Natural killer cell (primary cell): ENCODE measurements around the gene SETBP1. TPM values are rescaled to one million over a fixed set of nuclear protein-coding genes. Genes with fewer than 3 reads are reported as not detected.

Experiments
- ATAC-seq, 3 donors: fragments of 150-1000 bp in 2 of 3; fragments of 200-7000 bp in 1 of 3; cut with Tn5 transposase; 1 replicate in 1 of 3; 2 replicates in 2 of 3; pipeline ENCODE4 v1.10.0; 2021; ENCODE audit warnings: mild to moderate bottlenecking in 2 of 3, moderate library complexity in 2 of 3
- DNase-seq, 2 donors: peaks; one replicate each; pipeline versions ENCODE4 v3.0.0 to v3.0.0-alpha.2; 2013 to 2021; ENCODE audit warnings: mixed read lengths in 1 of 2
- H3K27ac ChIP-seq: one replicate; pipeline ENCODE4 v1.5.1; 2013; ENCODE audit warnings: mild to moderate bottlenecking, low read length
- H3K27me3 ChIP-seq: one replicate; pipeline ENCODE4 v1.6.1; 2013; ENCODE audit warnings: low read length; ENCODE audit not compliant: control insufficient read depth, insufficient read depth
- H3K36me3 ChIP-seq: one replicate; pipeline ENCODE4 v1.6.1; 2013; ENCODE audit warnings: low read length; ENCODE audit not compliant: control insufficient read depth, insufficient read depth
- H3K4me1 ChIP-seq: one replicate; pipeline ENCODE4 v1.6.1; 2013; ENCODE audit warnings: low read length; ENCODE audit not compliant: control insufficient read depth, insufficient read depth
- H3K4me3 ChIP-seq: one replicate; pipeline ENCODE4 v1.5.1; 2013; ENCODE audit warnings: low read length
- H3K9me3 ChIP-seq: one replicate; pipeline ENCODE4 v1.6.1; 2013; ENCODE audit warnings: low read length; ENCODE audit not compliant: control insufficient read depth, insufficient read depth
- H3K27ac Mint-ChIP-seq, 2 donors: one replicate each; pipeline ENCODE4 v1.8.0; 2022; ENCODE audit warnings: mild to moderate bottlenecking in 2 of 2, mixed read lengths in 2 of 2, moderate library complexity in 1 of 2
- H3K27me3 Mint-ChIP-seq, 2 donors: one replicate each; pipeline ENCODE4 v1.8.0; 2022; ENCODE audit warnings: low read depth in 2 of 2, mixed read lengths in 2 of 2
- H3K36me3 Mint-ChIP-seq: one replicate; pipeline ENCODE4 v1.8.0; 2022; ENCODE audit warnings: mixed read lengths
- H3K4me1 Mint-ChIP-seq, 2 donors: one replicate each; pipeline ENCODE4 v1.8.0; 2022; ENCODE audit warnings: mixed read lengths in 2 of 2
- H3K4me3 Mint-ChIP-seq: one replicate; pipeline ENCODE4 v1.8.0; 2022; ENCODE audit warnings: mild to moderate bottlenecking, moderate library complexity, mixed read lengths
- H3K9me3 Mint-ChIP-seq, 2 donors: one replicate each; pipeline ENCODE4 v1.8.0; 2022; ENCODE audit warnings: mixed read lengths in 2 of 2
- WGBS: methylation state at CpG from one replicate; pipeline ENCODE4 v1.1.7; 2013; ENCODE audit warnings: missing lambda C conversion rate; ENCODE audit not compliant: insufficient coverage; 5-methylcytosine and 5-hydroxymethylcytosine counted together
- intact Hi-C: fragments of 100-400 bp; cut with micrococcal nuclease; formaldehyde crosslinking; loops from one replicate; pipeline ENCODE4 v1.14.2; 2022
- total RNA-seq, 4 donors: library from RNA; stranded (reverse); fragments of 120-200 nt in 1 of 4; gene quantifications; one replicate each; pipeline versions ENCODE4 v1.2.3 to v1.2.4, GENCODE V29; 2013 to 2022
- TF ChIP-seq, protein P1 (sequence below): fragments of 200-600 bp; IDR thresholded peaks from one replicate; pipeline ENCODE4 v1.8.0; 2022; ENCODE audit warnings: antibody characterized with exemption

SETBP1 gene
- total RNA-seq, 3 donors from 2014 or later (not counting 1 experiment from before 2014, with no cell fraction given) = 36.0 to 46.6 (median 41.2) TPM

DNA sequence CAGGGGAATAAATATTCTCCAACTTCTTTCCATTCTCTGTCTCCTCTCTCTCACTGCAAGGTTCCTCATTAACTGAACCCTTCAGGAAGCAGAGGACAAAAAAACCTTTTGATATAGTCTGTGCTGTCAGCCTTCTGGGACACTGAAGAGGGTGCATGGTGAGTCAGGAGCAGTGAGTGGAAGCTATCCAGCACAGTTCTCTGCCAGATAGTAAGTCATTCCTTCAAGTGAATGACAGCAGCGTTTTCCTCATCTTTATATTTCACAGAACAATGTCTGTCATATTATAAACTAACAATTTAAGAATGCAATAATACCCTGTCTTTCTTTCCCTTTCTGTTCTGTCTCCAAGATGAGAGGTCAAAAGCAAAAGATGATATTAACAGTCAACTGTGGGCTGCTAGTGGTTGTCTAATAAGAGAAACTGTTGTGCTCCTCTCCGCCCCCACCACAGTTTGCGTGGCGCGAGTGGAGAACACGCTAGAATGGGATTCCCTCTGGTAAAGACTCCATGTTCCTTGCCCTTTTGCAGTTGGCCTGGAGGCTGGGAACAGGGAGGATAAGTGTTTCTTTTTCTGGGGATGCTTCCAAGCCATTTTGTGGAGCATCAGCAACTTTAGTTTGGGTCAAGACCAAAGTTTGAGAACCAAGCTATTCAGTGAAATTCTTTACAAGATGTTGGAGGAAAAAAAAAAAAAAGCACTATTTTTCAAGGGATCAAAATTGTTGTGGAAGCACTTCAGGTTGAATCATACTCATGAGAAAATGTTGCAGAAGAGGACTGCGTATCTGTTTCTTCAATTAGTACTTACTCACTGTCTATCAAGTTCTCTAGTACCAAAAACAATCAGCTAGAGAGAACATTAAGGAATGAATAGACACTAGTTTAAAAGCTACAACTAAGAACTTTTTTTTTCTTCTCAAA is 430.2 kb downstream of the SETBP1 start:
- Histone ChIP-seq H3K27me3 (no peaks in the 10 kb centered on the region), H3K27ac (no peak overlapping the region), H3K4me3 (no peak overlapping the region), H3K4me1 (peaks cover 12% of the 10 kb centered on the region), H3K36me3 (no peaks in the 10 kb centered on the region), H3K9me3 (no peaks in the 10 kb centered on the region)
- peaks cover 0 to 18% of the 10 kb centered on the region in 2 donors for H3K4me1 Mint-ChIP-seq
- ATAC-seq = no peak
- no peak for DNase-seq
- no peak overlapping the region for H3K4me3 Mint-ChIP-seq
- intact Hi-C loops = no loop called here
- TF ChIP-seq, protein P1, sequence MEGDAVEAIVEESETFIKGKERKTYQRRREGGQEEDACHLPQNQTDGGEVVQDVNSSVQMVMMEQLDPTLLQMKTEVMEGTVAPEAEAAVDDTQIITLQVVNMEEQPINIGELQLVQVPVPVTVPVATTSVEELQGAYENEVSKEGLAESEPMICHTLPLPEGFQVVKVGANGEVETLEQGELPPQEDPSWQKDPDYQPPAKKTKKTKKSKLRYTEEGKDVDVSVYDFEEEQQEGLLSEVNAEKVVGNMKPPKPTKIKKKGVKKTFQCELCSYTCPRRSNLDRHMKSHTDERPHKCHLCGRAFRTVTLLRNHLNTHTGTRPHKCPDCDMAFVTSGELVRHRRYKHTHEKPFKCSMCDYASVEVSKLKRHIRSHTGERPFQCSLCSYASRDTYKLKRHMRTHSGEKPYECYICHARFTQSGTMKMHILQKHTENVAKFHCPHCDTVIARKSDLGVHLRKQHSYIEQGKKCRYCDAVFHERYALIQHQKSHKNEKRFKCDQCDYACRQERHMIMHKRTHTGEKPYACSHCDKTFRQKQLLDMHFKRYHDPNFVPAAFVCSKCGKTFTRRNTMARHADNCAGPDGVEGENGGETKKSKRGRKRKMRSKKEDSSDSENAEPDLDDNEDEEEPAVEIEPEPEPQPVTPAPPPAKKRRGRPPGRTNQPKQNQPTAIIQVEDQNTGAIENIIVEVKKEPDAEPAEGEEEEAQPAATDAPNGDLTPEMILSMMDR = no peak
- peaks cover 23 to 43% of the 10 kb centered on the region in 2 donors for H3K27me3 Mint-ChIP-seq
- H3K27ac Mint-ChIP-seq = no peak overlapping the region
- no peaks in the 10 kb centered on the region for H3K36me3 Mint-ChIP-seq
- WGBS = 99% methylated on average over 7 of the region's 7 CpGs
- H3K9me3 Mint-ChIP-seq = no peaks in the 10 kb centered on the region

DNA sequence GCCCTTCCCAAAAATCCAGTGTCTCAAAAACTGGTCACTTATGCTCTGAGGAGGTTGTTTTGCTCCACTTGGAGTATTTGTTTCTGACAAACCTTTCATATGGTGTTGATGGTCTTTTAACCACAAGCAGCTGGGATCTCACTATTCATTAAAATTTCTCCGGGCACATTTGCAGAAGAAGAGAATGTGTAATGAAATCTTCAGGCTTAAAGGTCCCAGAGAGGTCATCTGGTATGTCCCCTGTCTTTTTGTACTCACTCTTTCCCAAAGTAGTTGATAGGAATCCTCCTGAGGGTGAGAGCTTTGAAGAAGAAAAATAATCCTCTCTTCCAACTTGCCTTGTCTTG is 430.8 kb downstream of the SETBP1 start:
- ATAC-seq = no peak
- no peak overlapping the region for H3K27ac ChIP-seq

DNA sequence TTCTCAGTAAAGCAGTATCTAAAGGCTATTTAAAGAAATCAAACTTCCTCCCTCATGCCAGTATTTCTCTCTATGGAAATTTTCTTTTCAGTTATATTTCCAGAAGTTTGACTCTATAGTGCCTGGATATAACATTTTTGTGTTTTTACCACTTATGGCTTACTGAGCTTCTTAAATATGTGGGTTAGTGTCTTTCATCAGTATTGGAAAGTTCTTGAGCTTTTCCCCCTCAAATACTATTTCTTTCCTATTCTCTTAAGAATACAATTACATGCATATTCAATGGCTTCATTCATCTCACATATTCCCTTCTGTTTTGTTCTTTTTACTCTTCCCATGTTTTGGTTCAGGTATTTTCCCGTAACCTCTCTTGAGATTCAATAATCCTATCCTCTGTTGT is 432.0 kb downstream of the SETBP1 start:
- no peak overlapping the region for H3K27ac Mint-ChIP-seq

More for the DNA sequence above, 430.8 kb downstream of the SETBP1 start:
- intact Hi-C loops = no loop called here
- H3K9me3 ChIP-seq = no peaks in the 10 kb centered on the region
- DNase-seq = no peak
- 86% methylated on average over 1 of the region's 1 CpG for WGBS
- no peaks in the 10 kb centered on the region for H3K9me3 Mint-ChIP-seq
- TF ChIP-seq, protein P1 = no peak
- H3K4me1 Mint-ChIP-seq = peaks cover 0 to 18% of the 10 kb centered on the region in 2 donors
- H3K4me3 ChIP-seq = no peak overlapping the region
- no peaks in the 10 kb centered on the region for H3K36me3 Mint-ChIP-seq
- H3K36me3 ChIP-seq = no peaks in the 10 kb centered on the region
- H3K27me3 ChIP-seq = no peaks in the 10 kb centered on the region
- no peak overlapping the region for H3K4me3 Mint-ChIP-seq
- H3K27me3 Mint-ChIP-seq = peaks cover 26 to 46% of the 10 kb centered on the region in 2 donors
- H3K4me1 ChIP-seq = peaks cover 12% of the 10 kb centered on the region
- no peak overlapping the region for H3K27ac Mint-ChIP-seq

More for the DNA sequence above, 432.0 kb downstream of the SETBP1 start:
- Histone ChIP-seq H3K4me3 (no peak overlapping the region), H3K4me1 (peaks cover 1% of the 10 kb centered on the region), H3K9me3 (no peaks in the 10 kb centered on the region), H3K27ac (no peak overlapping the region), H3K27me3 (peaks cover 6% of the 10 kb centered on the region), H3K36me3 (no peaks in the 10 kb centered on the region)
- no peaks in the 10 kb centered on the region for H3K36me3 Mint-ChIP-seq
- intact Hi-C loops = no loop called here
- no peak overlapping the region for H3K4me3 Mint-ChIP-seq
- ATAC-seq (no peak), DNase-seq (no peak)
- H3K4me1 Mint-ChIP-seq = peaks cover 0 to 18% of the 10 kb centered on the region in 2 donors
- peaks cover 29 to 46% of the 10 kb centered on the region in 2 donors for H3K27me3 Mint-ChIP-seq
- TF ChIP-seq, protein P1 = no peak
- 100% methylated on average over 1 of the region's 1 CpG for WGBS
- H3K9me3 Mint-ChIP-seq = no peaks in the 10 kb centered on the region
